ENCODE results near the gene BHLHE40. TPM values are rescaled to one million over a fixed set of nuclear protein-coding genes. Genes with fewer than 3 reads are reported as not detected.

Gene BHLHE40
- total and polyA plus RNA-seq, 2 of the 13 experiments (the other 11 are each of a cell fraction or from before 2014, with no cell fraction given), result 1.8 to 51.0 TPM

GRCh38 chr3:4985330-4986174 lies 6.3 kb downstream of the BHLHE40 start (continued):
- TF ChIP-seq MLXIP (CRISPR knock-in tag; IDR thresholded peaks at IDR 0.05; ENCODE audit: borderline replicate concordance) (no peak), LBX2 (CRISPR knock-in tag; IDR thresholded peaks at IDR 0.05; ENCODE audit: borderline replicate concordance) (no peak), ZNF280D (CRISPR knock-in tag; IDR thresholded peaks at IDR 0.05) (no peak), ZNF598 (CRISPR knock-in tag; IDR thresholded peaks at IDR 0.05; ENCODE audit: borderline replicate concordance) (no peak), ZNF44 (CRISPR knock-in tag; IDR thresholded peaks at IDR 0.05) (no peak), ZNF670 (CRISPR knock-in tag; IDR thresholded peaks at IDR 0.05; ENCODE audit: borderline replicate concordance) (peak; percentile 63; the same call in 1 of the 2 replicates), ZBTB7B (CRISPR knock-in tag; IDR thresholded peaks at IDR 0.05) (no peak), ZNF749 (CRISPR knock-in tag; IDR thresholded peaks at IDR 0.05; ENCODE audit: borderline replicate concordance) (no peak), NFYC (CRISPR knock-in tag; IDR thresholded peaks at IDR 0.05) (no peak), PRDM4 (CRISPR knock-in tag; IDR thresholded peaks at IDR 0.05; ENCODE audit: borderline replicate concordance) (no peak), CREB1 (IDR thresholded peaks at IDR 0.05) (no peak), CREB1 (CRISPR knock-in tag; IDR thresholded peaks at IDR 0.05) (no peak), ZNF790 (CRISPR knock-in tag; IDR thresholded peaks at IDR 0.05; ENCODE audit: borderline replicate concordance) (no peak), ZNF652 (CRISPR knock-in tag; IDR thresholded peaks at IDR 0.05; ENCODE audit: borderline replicate concordance, low read depth) (peak; percentile 91), TOPORS (CRISPR knock-in tag; IDR thresholded peaks at IDR 0.05) (peak; percentile 19), ZNF615 (CRISPR knock-in tag; IDR thresholded peaks at IDR 0.05; ENCODE audit: borderline replicate concordance) (no peak), CEBPG (CRISPR knock-in tag; IDR thresholded peaks at IDR 0.05) (peak; percentile 84), HMGXB4 (CRISPR knock-in tag; IDR thresholded peaks at IDR 0.05; ENCODE audit: borderline replicate concordance in 1 of 2, low read depth in 1 of 2) (peak in 1 of 2 experiments; percentile 59; a peak in 2 of 4 replicates)
